Lower leg skin (tissue), 4 donors: ENCODE results near the gene GABRD. TPM values are rescaled to one million over a fixed set of nuclear protein-coding genes. Genes with fewer than 3 reads are reported as not detected.

ENCODE experiments used
- DNase-seq, 2 donors: peaks; one replicate each; pipeline ENCODE4 v3.0.0-alpha.2; 2019; ENCODE audit warnings: low spot score in 2 of 2
- H3K4me3 ChIP-seq: fragments of 200-600 bp; sonication (generic); 2 replicates; pipeline ENCODE4 v1.5.1; 2017; ENCODE audit warnings: mild to moderate bottlenecking, low read depth; ENCODE audit not compliant: poor library complexity, severe bottlenecking
- POLR2A ChIP-seq, 2 donors: fragments of 450-650 bp; IDR thresholded peaks; one replicate each; pipeline ENCODE4 v1.6.1; 2016 to 2017; ENCODE audit warnings: antibody characterized with exemption in 2 of 2, mild to moderate bottlenecking in 1 of 2, moderate library complexity in 1 of 2
- WGBS, 2 donors: methylation state at CpG; one replicate each; pipeline ENCODE4 v1.1.5; 2018; 5-methylcytosine and 5-hydroxymethylcytosine counted together
- intact Hi-C: fragments of 100-400 bp; cut with DNase I; formaldehyde crosslinking; loops from one replicate; pipeline ENCODE4 v1.15.0; 2023; ENCODE audit warnings: low total_unique reads
- total RNA-seq, 4 donors: library from RNA; depleted of rRNA; stranded (reverse); fragments of >200 nt; gene quantifications; one replicate each; pipeline ENCODE4 v1.1.0, GENCODE V29; 2016
- TF ChIP-seq, protein P1 (sequence below), 3 donors: fragments of 450-650 bp; IDR thresholded peaks; one replicate each; pipeline ENCODE4 v1.5.1; 2016; ENCODE audit warnings: antibody characterized with exemption in 3 of 3, mild to moderate bottlenecking in 3 of 3, moderate library complexity in 2 of 3

GABRD gene
- total RNA-seq, 4 donors from 2014 or later = 1.1 to 5.1 (median 2.0) TPM; not detected in 1

DNA sequence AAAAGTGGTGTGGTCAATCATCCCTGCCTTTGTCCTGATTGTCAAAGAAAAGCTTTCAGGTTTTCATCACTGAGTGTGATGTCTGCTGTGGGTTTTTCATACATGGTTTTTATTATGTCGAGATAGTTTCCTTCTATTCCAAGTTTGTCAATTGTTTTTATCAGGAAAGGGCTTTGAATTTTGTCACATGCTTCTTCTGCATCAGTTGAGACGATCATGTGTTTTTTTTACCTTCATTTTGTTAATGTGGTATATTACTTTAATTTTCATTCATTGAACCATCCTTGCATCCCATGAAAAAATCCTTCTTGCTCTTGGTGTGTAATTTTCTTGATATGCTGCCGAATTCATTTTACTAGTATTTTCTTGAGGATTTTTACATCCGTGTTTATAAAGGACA lies 46.6 kb downstream of the GABRD start:
- 93 to 94% methylated on average over 4 of the region's 4 CpGs for WGBS, 2 donors

DNA sequence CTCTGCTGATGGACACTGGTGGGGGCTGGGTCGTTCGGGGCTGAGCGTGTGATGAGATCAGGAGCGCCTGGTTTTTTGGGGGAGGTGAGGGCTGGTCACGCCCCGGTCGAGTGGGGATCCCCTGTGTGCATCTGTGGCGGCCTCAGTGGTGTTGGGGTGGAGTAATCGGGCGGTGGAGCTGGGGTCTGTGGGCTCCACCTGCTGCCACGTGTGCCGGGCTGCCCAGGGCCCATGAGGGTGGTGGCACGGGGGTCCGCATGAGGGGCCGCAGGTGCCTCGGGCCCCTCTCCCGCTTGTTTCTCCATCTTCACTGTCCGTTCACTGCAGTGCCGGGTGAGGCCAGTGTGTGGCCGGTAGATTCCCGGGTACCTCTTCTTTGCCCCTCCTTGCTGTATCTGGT lies 48.2 kb downstream of the GABRD start:
- intact Hi-C loops = no loop called here
- no peak overlapping the region for H3K4me3 ChIP-seq
- no peak for DNase-seq

More for the DNA sequence above, 46.6 kb downstream of the GABRD start:
- H3K4me3 ChIP-seq = no peak overlapping the region
- no peak for DNase-seq
- intact Hi-C loops = no loop called here
- TF ChIP-seq, protein P1, sequence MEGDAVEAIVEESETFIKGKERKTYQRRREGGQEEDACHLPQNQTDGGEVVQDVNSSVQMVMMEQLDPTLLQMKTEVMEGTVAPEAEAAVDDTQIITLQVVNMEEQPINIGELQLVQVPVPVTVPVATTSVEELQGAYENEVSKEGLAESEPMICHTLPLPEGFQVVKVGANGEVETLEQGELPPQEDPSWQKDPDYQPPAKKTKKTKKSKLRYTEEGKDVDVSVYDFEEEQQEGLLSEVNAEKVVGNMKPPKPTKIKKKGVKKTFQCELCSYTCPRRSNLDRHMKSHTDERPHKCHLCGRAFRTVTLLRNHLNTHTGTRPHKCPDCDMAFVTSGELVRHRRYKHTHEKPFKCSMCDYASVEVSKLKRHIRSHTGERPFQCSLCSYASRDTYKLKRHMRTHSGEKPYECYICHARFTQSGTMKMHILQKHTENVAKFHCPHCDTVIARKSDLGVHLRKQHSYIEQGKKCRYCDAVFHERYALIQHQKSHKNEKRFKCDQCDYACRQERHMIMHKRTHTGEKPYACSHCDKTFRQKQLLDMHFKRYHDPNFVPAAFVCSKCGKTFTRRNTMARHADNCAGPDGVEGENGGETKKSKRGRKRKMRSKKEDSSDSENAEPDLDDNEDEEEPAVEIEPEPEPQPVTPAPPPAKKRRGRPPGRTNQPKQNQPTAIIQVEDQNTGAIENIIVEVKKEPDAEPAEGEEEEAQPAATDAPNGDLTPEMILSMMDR (IDR thresholded peaks at IDR 0.05) = no peak
- TF ChIP-seq POLR2A (IDR thresholded peaks at IDR 0.05) = no peak

DNA sequence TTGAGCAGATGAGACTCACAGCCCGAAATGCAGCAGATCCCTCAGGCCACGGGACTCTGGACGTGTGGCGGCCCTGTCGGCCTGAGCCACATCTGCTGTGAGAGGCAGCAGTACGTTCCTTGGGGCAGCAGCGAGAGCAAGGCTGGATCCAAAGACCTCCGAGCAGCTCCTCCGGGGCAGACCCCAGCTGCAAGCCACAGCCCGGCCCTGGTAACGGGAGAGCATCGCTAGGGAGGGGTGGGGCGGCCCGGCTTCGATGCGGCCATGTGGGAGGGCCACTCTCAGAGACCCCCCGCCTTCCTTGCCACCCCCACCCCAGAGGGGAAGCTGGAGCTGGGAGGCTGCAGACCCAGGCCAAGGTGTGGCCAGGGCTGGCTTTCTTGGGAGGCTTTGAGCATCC lies 48.8 kb downstream of the GABRD start:
- H3K4me3 ChIP-seq = no peak overlapping the region
- no peak for TF ChIP-seq POLR2A (IDR thresholded peaks at IDR 0.05)
- TF ChIP-seq, protein P1 (IDR thresholded peaks at IDR 0.05) = no peak
- DNase-seq = no peak
- intact Hi-C loops = no loop called here
- 83 to 94% methylated on average over 10 to 15 of the region's 17 CpGs for WGBS, 2 donors

More for the DNA sequence above, 48.2 kb downstream of the GABRD start:
- WGBS, 2 donors = 91 to 94% methylated on average over 20 to 21 of the region's 21 CpGs
- TF ChIP-seq, protein P1 (IDR thresholded peaks at IDR 0.05) = no peak
- TF ChIP-seq POLR2A (IDR thresholded peaks at IDR 0.05) = no peak

DNA sequence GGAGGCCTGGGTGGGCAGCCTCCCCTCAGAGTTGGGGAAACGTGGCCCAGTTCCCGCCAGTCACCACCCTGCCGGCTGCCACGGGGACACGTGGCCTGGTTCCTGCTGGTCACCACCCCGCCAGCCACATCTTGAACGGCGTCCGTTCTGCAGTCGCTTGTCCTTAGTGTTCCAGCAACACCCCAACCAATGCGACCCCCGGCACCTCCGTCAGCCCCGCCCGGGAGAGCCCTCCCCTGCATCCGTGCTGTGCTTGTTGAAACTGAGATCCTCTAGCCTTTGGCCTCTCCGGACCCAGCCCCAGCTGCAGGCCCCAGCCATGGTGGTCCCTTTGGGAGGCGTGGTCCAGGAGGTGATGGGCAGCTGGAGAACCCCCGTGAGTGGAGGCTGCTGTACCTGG lies 49.8 kb downstream of the GABRD start:
- intact Hi-C loops = no loop called here
- no peak for DNase-seq
- no peak for TF ChIP-seq POLR2A (IDR thresholded peaks at IDR 0.05)
- TF ChIP-seq, protein P1 (IDR thresholded peaks at IDR 0.05) = no peak

DNA sequence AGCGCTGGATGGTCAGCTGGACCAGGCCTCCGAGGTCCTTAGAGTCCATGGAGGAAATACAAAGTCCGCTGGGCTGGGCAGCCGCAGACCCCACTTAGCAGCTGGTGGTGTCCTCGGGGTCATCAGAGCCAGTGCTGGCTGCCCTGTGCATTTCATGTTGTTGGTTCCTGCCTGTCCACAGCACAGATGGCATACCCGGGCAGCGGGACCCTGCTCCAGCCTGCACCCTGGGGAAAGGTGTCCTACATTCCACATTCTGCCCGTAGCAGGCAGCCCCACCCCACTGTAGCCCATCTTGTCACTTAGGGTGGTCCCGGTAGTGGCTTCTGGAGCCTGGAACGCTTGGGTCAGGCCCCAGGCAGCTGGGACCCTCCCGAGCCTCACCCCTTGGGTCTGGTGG lies 50.9 kb downstream of the GABRD start:
- no peak for DNase-seq
- intact Hi-C loops = no loop called here
- TF ChIP-seq POLR2A (IDR thresholded peaks at IDR 0.05) = no peak
- TF ChIP-seq, protein P1 (IDR thresholded peaks at IDR 0.05) = no peak
- H3K4me3 ChIP-seq = no peak overlapping the region
- WGBS, 2 donors = 69 to 97% methylated on average over 4 to 6 of the region's 11 CpGs

More for the DNA sequence above, 49.8 kb downstream of the GABRD start:
- H3K4me3 ChIP-seq = no peak overlapping the region
- WGBS, 2 donors = 93 to 96% methylated on average over 11 to 16 of the region's 19 CpGs
